GM13976 (cell line): ENCODE data around the gene KIAA0232.
"Not testable (repeated sequence)": the region's sequence is repeated elsewhere in the genome, so short reads cannot be mapped to it uniquely, and the experiment has no call there.

ENCODE experiments used
- DNase-seq: peaks from one replicate; pipeline ENCODE4 v3.0.0; 2012; ENCODE audit warnings: low spot score
- in situ Hi-C: fragments of 300-500 bp; cut with MboI; formaldehyde crosslinking; loops from one replicate; pipeline ENCODE4 v1.12.0; 2022; ENCODE audit warnings: low sequenced_read_pairs, mixed read lengths, inconsistent platforms; ENCODE audit not compliant: unreplicated experiment
- TF ChIP-seq, protein P1 (sequence below): IDR thresholded peaks from 2 replicates; pipeline ENCODE4 v1.5.1; 2012; ENCODE audit warnings: borderline replicate concordance, mild to moderate bottlenecking; ENCODE audit not compliant: insufficient read depth; ENCODE audit errors: extremely low read depth, missing control alignments, control extremely low read depth

Gene KIAA0232

GRCh38 chr4:6782846-6783110, 251 bp downstream of the KIAA0232 start:
- in situ Hi-C loops: no loop called here
- TF ChIP-seq, protein P1, sequence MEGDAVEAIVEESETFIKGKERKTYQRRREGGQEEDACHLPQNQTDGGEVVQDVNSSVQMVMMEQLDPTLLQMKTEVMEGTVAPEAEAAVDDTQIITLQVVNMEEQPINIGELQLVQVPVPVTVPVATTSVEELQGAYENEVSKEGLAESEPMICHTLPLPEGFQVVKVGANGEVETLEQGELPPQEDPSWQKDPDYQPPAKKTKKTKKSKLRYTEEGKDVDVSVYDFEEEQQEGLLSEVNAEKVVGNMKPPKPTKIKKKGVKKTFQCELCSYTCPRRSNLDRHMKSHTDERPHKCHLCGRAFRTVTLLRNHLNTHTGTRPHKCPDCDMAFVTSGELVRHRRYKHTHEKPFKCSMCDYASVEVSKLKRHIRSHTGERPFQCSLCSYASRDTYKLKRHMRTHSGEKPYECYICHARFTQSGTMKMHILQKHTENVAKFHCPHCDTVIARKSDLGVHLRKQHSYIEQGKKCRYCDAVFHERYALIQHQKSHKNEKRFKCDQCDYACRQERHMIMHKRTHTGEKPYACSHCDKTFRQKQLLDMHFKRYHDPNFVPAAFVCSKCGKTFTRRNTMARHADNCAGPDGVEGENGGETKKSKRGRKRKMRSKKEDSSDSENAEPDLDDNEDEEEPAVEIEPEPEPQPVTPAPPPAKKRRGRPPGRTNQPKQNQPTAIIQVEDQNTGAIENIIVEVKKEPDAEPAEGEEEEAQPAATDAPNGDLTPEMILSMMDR: no peak
- DNase-seq: no peak

DNA sequence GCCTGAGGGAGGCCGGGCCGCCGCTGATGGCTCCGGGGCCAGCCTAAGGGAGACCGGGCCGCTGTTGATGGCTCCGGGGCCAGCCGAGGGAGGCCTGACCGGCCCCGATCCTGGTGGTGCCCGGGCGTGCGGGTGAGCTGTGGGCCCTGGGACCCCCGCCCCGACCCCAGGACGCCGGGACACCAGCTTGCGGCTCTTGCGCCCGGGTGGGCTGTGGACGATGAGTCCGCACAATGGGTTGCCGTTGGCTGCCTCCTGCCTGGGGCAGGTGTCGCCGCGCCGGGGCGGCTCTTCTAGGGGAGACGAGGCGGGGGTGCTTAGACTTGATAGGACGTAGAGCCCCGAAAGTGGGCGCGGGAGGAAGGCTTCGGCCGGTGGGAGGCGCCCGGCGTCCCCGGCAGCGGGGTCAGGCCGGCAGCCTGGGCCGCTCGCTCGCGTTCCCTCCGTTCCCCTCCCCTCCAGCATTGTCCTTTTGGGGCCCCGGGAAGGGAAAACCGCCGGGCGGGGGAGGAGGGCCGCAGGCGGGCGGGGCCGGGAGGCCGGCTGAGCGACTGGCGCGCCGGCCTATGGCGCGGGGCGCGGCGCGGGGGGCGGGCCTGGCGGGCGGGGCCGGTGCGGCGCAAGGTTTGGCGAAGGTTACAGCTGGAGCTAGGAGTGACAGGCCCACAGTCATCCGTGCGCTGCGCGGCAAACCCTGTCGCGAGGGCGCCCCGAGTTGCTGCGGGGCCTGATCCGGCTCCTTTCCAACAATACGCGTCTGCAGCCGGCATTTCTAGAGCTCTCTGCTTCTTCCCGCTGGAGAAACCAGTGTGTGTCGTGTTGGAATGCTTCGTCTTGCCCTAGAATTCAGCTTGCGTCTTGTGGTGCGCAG, 819 bp downstream of the KIAA0232 start:
- TF ChIP-seq, protein P1: peak; percentile 37
- in situ Hi-C loops: no loop called here
- peak; percentile 97 for DNase-seq

DNA sequence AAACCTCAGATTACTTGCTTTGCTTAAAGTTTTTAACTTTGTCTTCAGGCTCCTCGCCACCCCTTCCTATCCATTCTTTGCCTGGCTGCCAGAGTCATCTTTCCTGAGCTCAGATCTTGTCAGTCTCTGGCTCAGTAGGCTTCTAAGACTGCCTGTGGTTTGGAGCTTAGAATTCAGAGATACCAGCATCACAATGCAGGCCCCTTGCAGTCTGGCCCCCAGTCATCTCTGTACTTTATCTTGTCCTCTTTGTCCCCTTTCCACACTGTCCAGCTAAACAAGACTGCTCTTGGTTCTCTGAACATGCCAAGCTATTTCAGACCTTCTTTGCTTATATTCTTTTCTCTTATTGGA, 3.0 kb downstream of the KIAA0232 start:
- DNase-seq: peak; percentile 10
- in situ Hi-C loops: no loop called here
- TF ChIP-seq, protein P1: no peak

DNA sequence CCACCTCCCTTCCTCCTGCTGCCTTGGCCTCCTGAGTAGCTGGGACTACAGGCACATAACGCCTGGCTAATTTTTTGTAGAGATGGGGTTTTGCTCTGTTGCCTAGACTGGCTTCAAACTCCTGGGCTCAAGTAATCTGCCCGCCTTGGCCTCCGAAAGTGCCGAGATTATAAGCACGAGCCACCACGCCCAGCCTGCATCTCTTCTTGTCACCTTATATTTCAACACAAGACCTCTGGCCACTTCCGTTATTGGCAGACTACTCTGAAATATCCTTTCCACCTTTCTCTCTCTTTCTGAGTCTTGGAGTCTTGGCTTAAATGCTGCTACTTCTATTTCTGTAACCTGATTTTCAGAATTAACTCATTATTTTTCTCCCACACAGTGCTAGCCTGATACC, 5.6 kb downstream of the KIAA0232 start:
- no peak for DNase-seq
- TF ChIP-seq, protein P1: no peak
- in situ Hi-C loops: no loop called here

- in situ Hi-C loops, DNase-seq: not testable (repeated sequence)
Measured at GRCh38 chr4:6791245-6791644, 8.7 kb downstream of the KIAA0232 start.

DNA sequence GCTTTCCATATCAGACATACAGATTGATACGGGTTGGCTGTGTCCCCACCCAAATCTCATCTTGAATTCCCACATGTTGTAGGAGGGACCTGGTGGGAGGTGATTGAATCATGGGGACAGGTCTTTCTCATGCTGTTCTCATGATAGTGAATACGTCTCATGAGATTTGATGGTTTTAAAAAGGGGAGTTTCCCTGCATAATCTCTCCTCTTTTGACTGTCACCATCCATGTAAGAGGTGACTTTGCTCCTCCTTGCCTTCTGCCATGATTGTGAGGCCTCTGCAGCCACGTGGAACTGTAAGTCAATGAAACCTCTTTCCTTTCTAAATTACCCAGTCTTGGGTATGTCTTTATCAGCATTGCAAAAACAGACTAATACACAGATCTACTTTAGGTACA, 9.3 kb downstream of the KIAA0232 start:
- DNase-seq, in situ Hi-C loops: not testable (repeated sequence)

DNA sequence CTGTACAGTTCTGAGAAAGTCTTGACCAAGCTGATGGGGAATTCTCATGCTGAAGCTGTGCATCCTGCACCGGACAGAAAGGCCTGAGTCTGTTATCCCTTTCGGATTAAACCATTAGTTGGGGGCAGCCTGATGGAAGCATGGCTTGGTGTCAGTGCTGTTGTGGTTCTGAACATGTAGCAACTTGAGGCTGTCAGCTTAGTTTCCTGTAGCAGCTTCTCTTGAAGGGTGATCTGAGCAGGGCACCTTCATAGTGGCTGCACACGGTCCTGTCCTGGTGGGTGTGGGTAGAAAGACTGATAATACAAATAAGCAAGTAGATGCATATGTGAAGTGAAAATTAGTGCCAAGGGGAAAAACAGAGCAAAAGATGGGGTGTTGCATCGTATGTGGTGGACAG, 11.7 kb downstream of the KIAA0232 start:
- peak; percentile 7 for DNase-seq
- in situ Hi-C loops: no loop called here
- TF ChIP-seq, protein P1: no peak

GRCh38 chr4:6795821-6796220, 13.3 kb downstream of the KIAA0232 start:
- DNase-seq: no peak
- TF ChIP-seq, protein P1: no peak
- in situ Hi-C loops: no loop called here

DNA sequence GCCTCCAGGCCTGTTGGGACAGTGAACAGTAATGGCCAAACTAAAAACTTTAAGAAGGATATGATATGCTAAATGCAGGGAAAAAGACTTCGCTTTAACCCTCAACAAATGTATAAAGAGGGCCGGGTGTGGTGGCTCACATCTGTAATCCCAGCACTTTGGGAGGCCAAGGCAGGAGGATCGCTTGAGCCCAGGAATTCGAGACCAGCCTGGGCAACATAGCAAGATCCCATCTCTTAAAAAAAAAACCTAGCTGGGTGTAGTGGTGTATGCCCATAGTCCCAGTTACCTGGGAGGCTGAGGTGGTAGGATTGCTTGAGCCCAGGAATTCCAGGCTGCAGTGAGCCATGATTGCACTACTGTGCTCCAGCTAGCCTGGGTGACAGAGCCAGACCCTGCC, 14.8 kb downstream of the KIAA0232 start:
- DNase-seq, in situ Hi-C loops: not testable (repeated sequence)
